ENCODE data around the gene MEIS1. TPM values are rescaled to one million over a fixed set of nuclear protein-coding genes. Genes with fewer than 3 reads are reported as not detected.
A peak's percentile ranks its signal among the peaks of the same experiment; 100 is the strongest.

MEIS1 gene
- total and polyA plus RNA-seq, 2 experiments from 2014 or later = 0.16 to 0.28 TPM

DNA sequence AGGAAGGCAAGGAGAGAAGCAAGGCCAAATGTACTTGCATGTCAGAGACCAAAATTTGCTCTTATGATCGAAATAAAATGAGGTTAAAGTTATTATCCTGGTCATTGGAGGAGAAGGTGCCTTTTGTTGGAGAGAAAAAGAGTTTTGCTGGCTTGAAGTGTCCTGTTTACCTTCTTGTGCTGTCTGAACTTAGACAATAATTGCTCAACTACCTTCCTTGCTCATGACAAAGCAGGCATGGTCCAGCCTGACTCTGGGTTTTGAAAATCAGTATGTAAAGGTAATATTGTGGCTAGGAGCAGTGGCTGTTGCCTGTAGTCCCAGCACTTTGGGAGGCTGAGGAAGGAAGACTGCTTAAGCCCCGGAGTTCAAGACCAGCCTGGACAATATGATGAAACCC, 89.1 kb downstream of the MEIS1 start (continued):
- no peak for TF ChIP-seq POLR2AphosphoS5 (IDR thresholded peaks at IDR 0.05; ENCODE audit: low read depth)
- TF ChIP-seq, protein P1, sequence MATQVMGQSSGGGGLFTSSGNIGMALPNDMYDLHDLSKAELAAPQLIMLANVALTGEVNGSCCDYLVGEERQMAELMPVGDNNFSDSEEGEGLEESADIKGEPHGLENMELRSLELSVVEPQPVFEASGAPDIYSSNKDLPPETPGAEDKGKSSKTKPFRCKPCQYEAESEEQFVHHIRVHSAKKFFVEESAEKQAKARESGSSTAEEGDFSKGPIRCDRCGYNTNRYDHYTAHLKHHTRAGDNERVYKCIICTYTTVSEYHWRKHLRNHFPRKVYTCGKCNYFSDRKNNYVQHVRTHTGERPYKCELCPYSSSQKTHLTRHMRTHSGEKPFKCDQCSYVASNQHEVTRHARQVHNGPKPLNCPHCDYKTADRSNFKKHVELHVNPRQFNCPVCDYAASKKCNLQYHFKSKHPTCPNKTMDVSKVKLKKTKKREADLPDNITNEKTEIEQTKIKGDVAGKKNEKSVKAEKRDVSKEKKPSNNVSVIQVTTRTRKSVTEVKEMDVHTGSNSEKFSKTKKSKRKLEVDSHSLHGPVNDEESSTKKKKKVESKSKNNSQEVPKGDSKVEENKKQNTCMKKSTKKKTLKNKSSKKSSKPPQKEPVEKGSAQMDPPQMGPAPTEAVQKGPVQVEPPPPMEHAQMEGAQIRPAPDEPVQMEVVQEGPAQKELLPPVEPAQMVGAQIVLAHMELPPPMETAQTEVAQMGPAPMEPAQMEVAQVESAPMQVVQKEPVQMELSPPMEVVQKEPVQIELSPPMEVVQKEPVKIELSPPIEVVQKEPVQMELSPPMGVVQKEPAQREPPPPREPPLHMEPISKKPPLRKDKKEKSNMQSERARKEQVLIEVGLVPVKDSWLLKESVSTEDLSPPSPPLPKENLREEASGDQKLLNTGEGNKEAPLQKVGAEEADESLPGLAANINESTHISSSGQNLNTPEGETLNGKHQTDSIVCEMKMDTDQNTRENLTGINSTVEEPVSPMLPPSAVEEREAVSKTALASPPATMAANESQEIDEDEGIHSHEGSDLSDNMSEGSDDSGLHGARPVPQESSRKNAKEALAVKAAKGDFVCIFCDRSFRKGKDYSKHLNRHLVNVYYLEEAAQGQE (IDR thresholded peaks at IDR 0.05; ENCODE audit: unreplicated experiment) = no peak

DNA sequence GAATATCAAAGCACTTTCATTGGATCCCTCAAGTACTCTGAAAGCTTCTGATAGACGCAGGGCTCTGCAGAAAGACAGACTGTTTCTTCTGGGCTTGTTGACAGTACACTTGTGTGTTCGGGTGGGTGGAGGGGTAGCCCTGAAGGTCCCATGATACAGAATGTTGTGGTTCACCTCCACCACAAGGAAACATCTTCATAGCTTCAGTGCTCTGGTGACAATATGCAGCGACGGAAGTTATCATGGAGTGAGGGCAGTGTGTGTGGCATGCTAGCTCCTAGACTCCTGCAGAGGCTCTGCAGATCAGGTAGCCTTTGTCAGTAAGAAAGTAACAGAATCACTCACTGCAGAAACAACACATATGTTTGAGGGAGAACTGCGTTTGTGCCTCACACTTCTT, 90.7 kb downstream of the MEIS1 start:
- ATAC-seq (peak; percentile 32; the same call in 1 of the 3 replicates), DNase-seq (ENCODE audit: low spot score) (no peak)
- H3K27ac Mint-ChIP-seq = no peak overlapping the region
- no peaks in the 10 kb centered on the region for H3K79me2 ChIP-seq (replicated peaks; ENCODE audit: insufficient read depth)
- no peak overlapping the region; the same call in 1 of the 2 replicates for H3K4me2 ChIP-seq
- H2AFZ ChIP-seq = no peak overlapping the region
- H3F3A ChIP-seq (replicated peaks; ENCODE audit: low read depth) = no peaks in the 10 kb centered on the region
- no peaks in the 10 kb centered on the region for H3K27me3 ChIP-seq (ENCODE audit: insufficient read depth)
- no peak overlapping the region for H3K4me3 ChIP-seq
- no peaks in the 10 kb centered on the region for H3K36me3 ChIP-seq (ENCODE audit: insufficient read depth)
- H3K4me1 Mint-ChIP-seq = peaks cover 26% of the 10 kb centered on the region
- H3K4me1 ChIP-seq (ENCODE audit: insufficient read depth) = peaks cover 25% of the 10 kb centered on the region
- H3K27ac ChIP-seq (ENCODE audit: low read depth) = no peak overlapping the region
- peaks cover 2% of the 10 kb centered on the region for H3K27me3 Mint-ChIP-seq (ENCODE audit: insufficient read depth, low read depth, poor library complexity)
- H3K9me2 ChIP-seq (ENCODE audit: insufficient read depth) = no peaks in the 10 kb centered on the region
- no peak overlapping the region for H3K4me3 Mint-ChIP-seq
- H4K20me1 ChIP-seq (replicated peaks; ENCODE audit: insufficient read depth) = no peaks in the 10 kb centered on the region
- H3K9me3 Mint-ChIP-seq = no peaks in the 10 kb centered on the region
- no peaks in the 10 kb centered on the region for H3K36me3 Mint-ChIP-seq (ENCODE audit: low read depth)
- TF ChIP-seq ZNF114 (CRISPR knock-in tag; IDR thresholded peaks at IDR 0.05) = no peak
- TF ChIP-seq EZH2 (IDR thresholded peaks at IDR 0.05; ENCODE audit: low read depth, unreplicated experiment) = no peak
- no peak for TF ChIP-seq JUNB (IDR thresholded peaks at IDR 0.05; ENCODE audit: unreplicated experiment)
- no peak for TF ChIP-seq NANOG (IDR thresholded peaks at IDR 0.05; ENCODE audit: borderline replicate concordance)
- TF ChIP-seq, protein P2, sequence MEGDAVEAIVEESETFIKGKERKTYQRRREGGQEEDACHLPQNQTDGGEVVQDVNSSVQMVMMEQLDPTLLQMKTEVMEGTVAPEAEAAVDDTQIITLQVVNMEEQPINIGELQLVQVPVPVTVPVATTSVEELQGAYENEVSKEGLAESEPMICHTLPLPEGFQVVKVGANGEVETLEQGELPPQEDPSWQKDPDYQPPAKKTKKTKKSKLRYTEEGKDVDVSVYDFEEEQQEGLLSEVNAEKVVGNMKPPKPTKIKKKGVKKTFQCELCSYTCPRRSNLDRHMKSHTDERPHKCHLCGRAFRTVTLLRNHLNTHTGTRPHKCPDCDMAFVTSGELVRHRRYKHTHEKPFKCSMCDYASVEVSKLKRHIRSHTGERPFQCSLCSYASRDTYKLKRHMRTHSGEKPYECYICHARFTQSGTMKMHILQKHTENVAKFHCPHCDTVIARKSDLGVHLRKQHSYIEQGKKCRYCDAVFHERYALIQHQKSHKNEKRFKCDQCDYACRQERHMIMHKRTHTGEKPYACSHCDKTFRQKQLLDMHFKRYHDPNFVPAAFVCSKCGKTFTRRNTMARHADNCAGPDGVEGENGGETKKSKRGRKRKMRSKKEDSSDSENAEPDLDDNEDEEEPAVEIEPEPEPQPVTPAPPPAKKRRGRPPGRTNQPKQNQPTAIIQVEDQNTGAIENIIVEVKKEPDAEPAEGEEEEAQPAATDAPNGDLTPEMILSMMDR (conservative IDR thresholded peaks at IDR 0.05; ENCODE audit: low read depth in 2 of 2) = no peak
- TF ChIP-seq, protein P1 (IDR thresholded peaks at IDR 0.05; ENCODE audit: unreplicated experiment) = no peak
- TF ChIP-seq, protein P3, sequence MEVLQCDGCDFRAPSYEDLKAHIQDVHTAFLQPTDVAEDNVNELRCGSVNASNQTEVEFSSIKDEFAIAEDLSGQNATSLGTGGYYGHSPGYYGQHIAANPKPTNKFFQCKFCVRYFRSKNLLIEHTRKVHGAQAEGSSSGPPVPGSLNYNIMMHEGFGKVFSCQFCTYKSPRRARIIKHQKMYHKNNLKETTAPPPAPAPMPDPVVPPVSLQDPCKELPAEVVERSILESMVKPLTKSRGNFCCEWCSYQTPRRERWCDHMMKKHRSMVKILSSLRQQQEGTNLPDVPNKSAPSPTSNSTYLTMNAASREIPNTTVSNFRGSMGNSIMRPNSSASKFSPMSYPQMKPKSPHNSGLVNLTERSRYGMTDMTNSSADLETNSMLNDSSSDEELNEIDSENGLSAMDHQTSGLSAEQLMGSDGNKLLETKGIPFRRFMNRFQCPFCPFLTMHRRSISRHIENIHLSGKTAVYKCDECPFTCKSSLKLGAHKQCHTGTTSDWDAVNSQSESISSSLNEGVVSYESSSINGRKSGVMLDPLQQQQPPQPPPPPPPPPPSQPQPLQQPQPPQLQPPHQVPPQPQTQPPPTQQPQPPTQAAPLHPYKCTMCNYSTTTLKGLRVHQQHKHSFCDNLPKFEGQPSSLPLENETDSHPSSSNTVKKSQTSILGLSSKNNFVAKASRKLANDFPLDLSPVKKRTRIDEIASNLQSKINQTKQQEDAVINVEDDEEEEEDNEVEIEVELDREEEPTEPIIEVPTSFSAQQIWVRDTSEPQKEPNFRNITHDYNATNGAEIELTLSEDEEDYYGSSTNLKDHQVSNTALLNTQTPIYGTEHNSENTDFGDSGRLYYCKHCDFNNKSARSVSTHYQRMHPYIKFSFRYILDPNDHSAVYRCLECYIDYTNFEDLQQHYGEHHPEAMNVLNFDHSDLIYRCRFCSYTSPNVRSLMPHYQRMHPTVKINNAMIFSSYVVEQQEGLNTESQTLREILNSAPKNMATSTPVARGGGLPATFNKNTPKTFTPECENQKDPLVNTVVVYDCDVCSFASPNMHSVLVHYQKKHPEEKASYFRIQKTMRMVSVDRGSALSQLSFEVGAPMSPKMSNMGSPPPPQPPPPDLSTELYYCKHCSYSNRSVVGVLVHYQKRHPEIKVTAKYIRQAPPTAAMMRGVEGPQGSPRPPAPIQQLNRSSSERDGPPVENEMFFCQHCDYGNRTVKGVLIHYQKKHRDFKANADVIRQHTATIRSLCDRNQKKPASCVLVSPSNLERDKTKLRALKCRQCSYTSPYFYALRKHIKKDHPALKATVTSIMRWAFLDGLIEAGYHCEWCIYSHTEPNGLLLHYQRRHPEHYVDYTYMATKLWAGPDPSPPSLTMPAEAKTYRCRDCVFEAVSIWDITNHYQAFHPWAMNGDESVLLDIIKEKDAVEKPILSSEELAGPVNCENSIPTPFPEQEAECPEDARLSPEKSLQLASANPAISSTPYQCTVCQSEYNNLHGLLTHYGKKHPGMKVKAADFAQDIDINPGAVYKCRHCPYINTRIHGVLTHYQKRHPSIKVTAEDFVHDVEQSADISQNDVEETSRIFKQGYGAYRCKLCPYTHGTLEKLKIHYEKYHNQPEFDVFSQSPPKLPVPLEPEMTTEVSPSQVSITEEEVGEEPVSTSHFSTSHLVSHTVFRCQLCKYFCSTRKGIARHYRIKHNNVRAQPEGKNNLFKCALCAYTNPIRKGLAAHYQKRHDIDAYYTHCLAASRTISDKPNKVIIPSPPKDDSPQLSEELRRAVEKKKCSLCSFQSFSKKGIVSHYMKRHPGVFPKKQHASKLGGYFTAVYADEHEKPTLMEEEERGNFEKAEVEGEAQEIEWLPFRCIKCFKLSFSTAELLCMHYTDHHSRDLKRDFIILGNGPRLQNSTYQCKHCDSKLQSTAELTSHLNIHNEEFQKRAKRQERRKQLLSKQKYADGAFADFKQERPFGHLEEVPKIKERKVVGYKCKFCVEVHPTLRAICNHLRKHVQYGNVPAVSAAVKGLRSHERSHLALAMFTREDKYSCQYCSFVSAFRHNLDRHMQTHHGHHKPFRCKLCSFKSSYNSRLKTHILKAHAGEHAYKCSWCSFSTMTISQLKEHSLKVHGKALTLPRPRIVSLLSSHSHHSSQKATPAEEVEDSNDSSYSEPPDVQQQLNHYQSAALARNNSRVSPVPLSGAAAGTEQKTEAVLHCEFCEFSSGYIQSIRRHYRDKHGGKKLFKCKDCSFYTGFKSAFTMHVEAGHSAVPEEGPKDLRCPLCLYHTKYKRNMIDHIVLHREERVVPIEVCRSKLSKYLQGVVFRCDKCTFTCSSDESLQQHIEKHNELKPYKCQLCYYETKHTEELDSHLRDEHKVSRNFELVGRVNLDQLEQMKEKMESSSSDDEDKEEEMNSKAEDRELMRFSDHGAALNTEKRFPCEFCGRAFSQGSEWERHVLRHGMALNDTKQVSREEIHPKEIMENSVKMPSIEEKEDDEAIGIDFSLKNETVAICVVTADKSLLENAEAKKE (CRISPR knock-in tag; IDR thresholded peaks at IDR 0.05) = no peak
- no peak for TF ChIP-seq STAT1 (IDR thresholded peaks at IDR 0.05; ENCODE audit: unreplicated experiment)
- TF ChIP-seq ZNF331 (CRISPR knock-in tag; IDR thresholded peaks at IDR 0.05; ENCODE audit: low read depth) = no peak
